ENCODE measurements around the gene CAMKV.
"Not testable (repeated sequence)": the region's sequence is repeated elsewhere in the genome, so short reads cannot be mapped to it uniquely, and the experiment has no call there.

CAMKV gene

DNA sequence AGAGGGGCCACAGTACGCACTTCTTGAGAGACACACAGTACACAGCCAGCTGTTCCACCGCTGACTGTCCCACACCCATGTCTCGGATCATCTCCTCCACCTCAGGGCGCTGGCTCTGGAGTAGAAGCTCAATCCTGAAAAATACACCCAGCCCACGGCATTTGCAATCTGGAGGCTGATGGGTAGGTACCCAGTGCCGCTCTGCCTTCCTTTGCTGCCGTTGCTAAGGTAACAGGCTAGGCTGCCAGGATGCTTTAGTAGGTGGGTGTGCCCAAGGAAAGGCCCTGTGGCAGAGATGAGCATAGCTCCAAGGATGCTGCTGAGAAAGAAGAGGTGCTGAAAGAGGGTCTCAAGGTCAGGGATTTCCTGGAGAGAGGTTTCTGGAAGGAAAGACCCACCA lies 27.9 kb downstream of the CAMKV start:
- no peak for TF ChIP-seq CTCF (IDR thresholded peaks at IDR 0.05; ENCODE audit: control insufficient read depth, insufficient read depth, low read depth, low read length, missing control alignments)
- no peak for DNase-seq (ENCODE audit: low read depth)
- no peak overlapping the region for H3K4me3 ChIP-seq (ENCODE audit: control insufficient read depth, low read depth, low read length)

DNA sequence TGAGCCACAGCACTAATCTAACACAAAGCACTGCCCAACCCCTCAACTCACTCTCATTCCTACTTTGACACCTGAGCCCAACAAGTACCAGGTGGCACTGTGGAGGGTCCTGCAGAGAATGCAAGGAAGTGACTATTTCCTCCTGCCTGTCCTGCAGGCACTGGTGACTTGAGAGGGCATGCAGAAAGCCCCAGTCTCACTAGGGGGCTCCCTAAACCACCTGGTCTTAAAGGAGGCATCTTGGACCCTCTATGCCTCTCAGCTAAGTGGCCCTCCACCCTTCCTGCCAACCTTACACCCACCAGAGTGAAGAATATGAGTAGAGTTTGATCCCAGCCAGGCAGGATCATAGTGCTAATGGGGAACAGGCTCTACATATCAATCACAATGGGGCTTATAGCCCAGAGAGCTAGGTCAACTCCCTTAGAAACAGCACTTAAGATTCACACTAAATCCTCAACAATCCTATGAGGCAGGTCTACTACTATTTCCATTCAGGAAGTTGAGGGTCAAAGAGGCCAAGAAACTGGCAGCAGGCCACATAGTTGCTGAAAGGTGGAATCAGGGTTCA lies 28.5 kb downstream of the CAMKV start:
- no peak overlapping the region for H3K4me3 ChIP-seq (ENCODE audit: control insufficient read depth, low read depth, low read length)
- DNase-seq (ENCODE audit: low read depth): no peak
- TF ChIP-seq CTCF (IDR thresholded peaks at IDR 0.05; ENCODE audit: control insufficient read depth, insufficient read depth, low read depth, low read length, missing control alignments): peak; percentile 45

- H3K4me3 ChIP-seq (ENCODE audit: control insufficient read depth, low read depth, low read length): no peak overlapping the region
- no peak for DNase-seq (ENCODE audit: low read depth)
- TF ChIP-seq CTCF (IDR thresholded peaks at IDR 0.05; ENCODE audit: control insufficient read depth, insufficient read depth, low read depth, low read length, missing control alignments): no peak
These were observed 29.3 kb downstream of the CAMKV start for GRCh38 chr3:49840388-49840787.

DNA sequence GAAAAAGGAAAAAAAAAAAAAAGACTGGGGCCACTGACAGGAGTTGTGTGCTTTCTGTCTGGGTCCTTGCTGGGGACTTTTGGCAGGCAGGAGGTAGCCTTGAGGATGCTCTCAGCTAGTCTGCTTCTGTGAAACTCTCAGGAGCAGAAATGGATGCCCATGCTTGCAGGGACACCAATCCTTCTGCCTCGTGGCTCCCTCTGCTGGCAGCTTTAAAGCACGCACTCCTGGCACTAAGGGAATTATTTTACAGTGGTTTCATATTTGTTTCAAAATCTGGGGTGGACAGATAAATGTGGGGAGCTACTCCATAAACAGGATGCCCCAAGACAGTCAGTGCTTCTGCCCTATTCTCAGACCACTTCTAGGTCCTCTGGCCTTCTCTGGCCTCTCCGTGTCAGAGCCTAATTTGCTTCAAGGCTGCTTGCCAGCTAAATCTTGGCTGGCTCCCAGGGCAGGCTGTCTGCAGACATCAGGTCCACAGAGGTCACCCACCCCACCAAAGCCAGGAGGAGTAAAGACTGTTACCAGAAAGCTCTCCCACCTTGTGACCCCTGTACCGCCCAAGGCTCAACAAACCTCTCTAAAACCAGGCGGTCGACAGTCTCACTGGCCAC lies 30.4 kb downstream of the CAMKV start:
- peak; percentile 41 for DNase-seq (ENCODE audit: low read depth)
- TF ChIP-seq CTCF (IDR thresholded peaks at IDR 0.05; ENCODE audit: control insufficient read depth, insufficient read depth, low read depth, low read length, missing control alignments): peak; percentile 89
- H3K4me3 ChIP-seq (ENCODE audit: control insufficient read depth, low read depth, low read length): no peak overlapping the region

DNA sequence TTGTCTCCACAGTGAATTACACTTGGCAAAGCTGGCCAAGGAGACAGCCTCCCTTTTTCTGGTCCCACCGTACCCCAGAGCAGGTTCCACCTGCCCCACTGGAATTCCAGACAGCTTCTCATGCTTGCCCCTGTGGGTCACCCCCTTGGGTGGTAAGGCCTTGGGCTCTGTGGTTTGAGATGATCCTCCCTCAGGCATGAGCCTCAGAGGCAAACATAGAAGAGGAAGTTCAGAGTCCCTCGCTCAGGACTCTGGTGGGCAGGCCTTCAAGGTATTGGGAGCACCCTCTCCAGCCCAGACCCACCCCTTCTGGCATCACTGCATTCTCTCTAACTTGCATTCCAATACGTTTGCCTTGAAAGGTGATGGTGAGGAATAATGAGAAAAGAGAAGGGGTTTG lies 38.4 kb downstream of the CAMKV start:
- H3K4me3 ChIP-seq (ENCODE audit: control insufficient read depth, low read depth, low read length): no peak overlapping the region
- no peak for TF ChIP-seq CTCF (IDR thresholded peaks at IDR 0.05; ENCODE audit: control insufficient read depth, insufficient read depth, low read depth, low read length, missing control alignments)
- DNase-seq (ENCODE audit: low read depth): no peak

DNA sequence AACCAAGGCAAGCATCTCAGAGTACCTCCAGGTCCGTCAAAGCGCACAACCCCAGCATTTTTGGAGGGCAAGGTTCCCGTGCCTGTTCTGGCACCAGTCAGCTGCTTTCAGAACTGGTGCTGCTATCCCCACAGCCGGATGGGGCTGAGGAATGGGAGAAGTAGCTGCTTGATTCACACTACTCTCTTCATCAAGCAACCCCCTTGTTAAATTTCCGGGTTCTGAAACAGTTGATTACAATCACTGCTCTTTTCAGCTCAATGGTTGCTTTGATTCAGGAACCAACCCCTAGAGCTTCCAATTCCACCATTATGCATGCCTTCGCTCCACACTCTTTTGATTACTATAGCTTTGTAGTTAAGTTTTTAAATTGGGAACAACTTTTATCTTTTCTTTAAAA lies 43.7 kb downstream of the CAMKV start:
- no peak for TF ChIP-seq CTCF (IDR thresholded peaks at IDR 0.05; ENCODE audit: control insufficient read depth, insufficient read depth, low read depth, low read length, missing control alignments)
- DNase-seq (ENCODE audit: low read depth): no peak
- no peak overlapping the region for H3K4me3 ChIP-seq (ENCODE audit: control insufficient read depth, low read depth, low read length)

DNA sequence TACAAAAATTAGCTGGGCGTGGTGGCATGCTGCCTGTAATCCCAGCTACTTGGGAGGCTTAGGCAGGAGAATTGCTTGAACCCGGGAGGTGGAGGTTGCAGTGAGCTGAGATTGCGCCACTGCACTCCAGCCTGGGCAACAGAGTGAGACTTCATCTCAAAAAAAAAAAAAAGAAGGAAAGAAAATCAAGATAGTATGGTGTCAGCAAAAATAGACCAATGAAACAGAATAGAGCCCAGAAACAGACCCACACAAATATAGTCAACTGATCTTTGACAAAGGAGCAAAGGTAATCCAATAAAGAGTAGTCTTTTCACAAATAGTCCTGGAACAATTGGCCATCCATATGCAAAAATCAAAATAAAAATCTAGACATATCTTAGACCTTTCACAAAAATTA lies 46.6 kb downstream of the CAMKV start:
- DNase-seq (ENCODE audit: low read depth); H3K4me3 ChIP-seq (ENCODE audit: control insufficient read depth, low read depth, low read length): not testable (repeated sequence)

Data from AG09309 (cell line).